Skeletal muscle tissue (tissue), 1 donor: Measurements from ENCODE around the gene TUBB3. TPM values are rescaled to one million over a fixed set of nuclear protein-coding genes. Genes with fewer than 3 reads are reported as not detected.

Experiments
- total RNA-seq: library from RNA; depleted of rRNA; stranded (reverse); fragments of >200 nt; gene quantifications from one replicate; pipeline ENCODE4 v1.2.3, GENCODE V29; 2014

The TUBB3 gene
- total RNA-seq, 1 donor from 2014 or later = 18.3 TPM

Other genes starting within 250 kb of the TUBB3 start
- 17.7 TPM for gene CDK10, start 236.7 kb upstream of the TUBB3 start, total RNA-seq
- 6.8 TPM for gene SPATA2L, start 221.6 kb upstream of the TUBB3 start, total RNA-seq
- 3.1 TPM for gene VPS9D1, start 202.4 kb upstream of the TUBB3 start, total RNA-seq
- gene ZNF276, start 201.8 kb upstream of the TUBB3 start, total RNA-seq = 15.1 TPM
- gene FANCA, start 106.7 kb upstream of the TUBB3 start, total RNA-seq = 9.9 TPM
- 2.1 TPM for gene SPIRE2, start 94.9 kb upstream of the TUBB3 start, total RNA-seq
- gene TCF25, start 49.8 kb upstream of the TUBB3 start, total RNA-seq = 121 TPM
- 0.52 TPM for gene MC1R, start 4.5 kb upstream of the TUBB3 start, total RNA-seq
- 22.4 TPM for gene DEF8, start 25.4 kb downstream of the TUBB3 start, total RNA-seq
- 3.1 TPM for gene DBNDD1, start 96.1 kb downstream of the TUBB3 start, total RNA-seq
- gene PRDM7, start 154.0 kb downstream of the TUBB3 start, total RNA-seq = not detected